Gastrocnemius medialis (tissue), 4 donors: ENCODE results near the gene GRM4.

Experiments used
- POLR2A ChIP-seq, 2 donors: fragments of 450-650 bp; IDR thresholded peaks; one replicate each; pipeline ENCODE4 v1.6.1; 2017; ENCODE audit warnings: antibody characterized with exemption in 2 of 2, mild to moderate bottlenecking in 2 of 2, moderate library complexity in 2 of 2
- TF ChIP-seq, protein P1 (sequence below), 5 experiments: fragments of 450-650 bp in 3 of 5; fragments of 200-600 bp in 2 of 5; sonication (generic) in 2 of 5; IDR thresholded peaks in 4 of 5; conservative IDR thresholded peaks in 1 of 5; 1 replicate in 4 of 5; 2 replicates in 1 of 5; pipeline ENCODE4 v1.5.1; 2016 to 2019; ENCODE audit warnings: antibody characterized with exemption in 5 of 5, mild to moderate bottlenecking in 3 of 5, moderate library complexity in 3 of 5

DNA sequence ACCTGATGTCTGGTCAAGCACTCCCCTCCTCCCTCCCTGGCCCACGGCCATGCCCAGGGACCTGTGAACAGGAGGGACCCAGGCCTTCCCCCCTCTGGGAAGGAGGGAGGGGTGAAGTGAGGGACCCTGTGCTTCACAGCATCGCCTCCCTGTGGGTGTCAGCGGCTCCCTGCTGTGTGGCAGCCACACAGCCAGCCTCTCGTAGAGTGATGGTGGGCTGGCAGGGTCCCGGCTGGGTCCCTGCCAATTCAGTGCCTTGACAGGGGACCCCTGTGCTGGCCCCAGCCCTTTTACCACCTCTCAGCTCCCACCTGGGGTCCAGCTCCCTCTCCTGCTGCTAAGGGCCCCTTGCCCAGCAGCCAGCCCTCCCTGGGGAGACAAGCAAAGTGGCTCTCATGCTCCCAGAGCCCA, 31.3 kb upstream of the GRM4 start:
- TF ChIP-seq, protein P1, sequence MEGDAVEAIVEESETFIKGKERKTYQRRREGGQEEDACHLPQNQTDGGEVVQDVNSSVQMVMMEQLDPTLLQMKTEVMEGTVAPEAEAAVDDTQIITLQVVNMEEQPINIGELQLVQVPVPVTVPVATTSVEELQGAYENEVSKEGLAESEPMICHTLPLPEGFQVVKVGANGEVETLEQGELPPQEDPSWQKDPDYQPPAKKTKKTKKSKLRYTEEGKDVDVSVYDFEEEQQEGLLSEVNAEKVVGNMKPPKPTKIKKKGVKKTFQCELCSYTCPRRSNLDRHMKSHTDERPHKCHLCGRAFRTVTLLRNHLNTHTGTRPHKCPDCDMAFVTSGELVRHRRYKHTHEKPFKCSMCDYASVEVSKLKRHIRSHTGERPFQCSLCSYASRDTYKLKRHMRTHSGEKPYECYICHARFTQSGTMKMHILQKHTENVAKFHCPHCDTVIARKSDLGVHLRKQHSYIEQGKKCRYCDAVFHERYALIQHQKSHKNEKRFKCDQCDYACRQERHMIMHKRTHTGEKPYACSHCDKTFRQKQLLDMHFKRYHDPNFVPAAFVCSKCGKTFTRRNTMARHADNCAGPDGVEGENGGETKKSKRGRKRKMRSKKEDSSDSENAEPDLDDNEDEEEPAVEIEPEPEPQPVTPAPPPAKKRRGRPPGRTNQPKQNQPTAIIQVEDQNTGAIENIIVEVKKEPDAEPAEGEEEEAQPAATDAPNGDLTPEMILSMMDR (IDR thresholded peaks at IDR 0.05 in 4 of 5, conservative IDR thresholded peaks at IDR 0.05 in 1 of 5): no peak
- no peak for TF ChIP-seq POLR2A (IDR thresholded peaks at IDR 0.05)
